NCI-H2171 (cell line): ENCODE data around the gene MRC1.

Source experiments
- DNase-seq: peaks from one replicate; lab custom pipeline; 2025; lab: John Stamatoyannopoulos, UW

The MRC1 gene

DNA sequence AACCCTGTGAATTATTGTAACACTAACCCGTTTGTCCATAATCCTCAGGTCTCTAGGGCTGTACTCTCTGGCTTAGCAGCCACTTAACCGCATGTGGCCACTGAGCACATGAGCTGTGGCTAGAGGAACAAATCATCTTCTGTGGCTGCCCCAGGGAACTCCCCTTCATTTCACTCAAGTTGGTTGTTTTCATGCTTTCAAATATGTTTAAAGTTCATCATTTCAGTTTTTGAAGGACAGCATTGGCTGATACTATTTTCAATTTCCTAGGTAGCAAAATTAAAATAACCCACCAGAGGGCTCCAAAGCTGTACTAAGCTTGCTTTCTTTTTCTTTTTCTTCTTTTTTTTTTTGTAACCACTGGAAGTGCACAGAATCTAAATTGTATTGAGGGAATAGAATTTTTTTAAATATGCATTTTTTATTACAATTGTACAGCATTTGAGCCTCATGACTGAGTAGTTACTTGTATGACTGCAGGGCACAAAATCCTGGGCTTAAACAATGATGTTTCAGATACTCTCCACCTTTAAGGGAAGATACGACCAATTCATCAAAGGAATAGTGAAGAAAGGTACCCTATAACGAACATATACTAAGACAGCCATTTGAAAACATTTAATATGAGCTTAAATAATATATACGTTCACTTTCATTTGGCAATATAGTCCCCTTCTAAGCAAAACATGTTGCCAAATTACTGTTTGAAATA lies 38.6 kb downstream of the MRC1 start:
- DNase-seq, result no peak

DNA sequence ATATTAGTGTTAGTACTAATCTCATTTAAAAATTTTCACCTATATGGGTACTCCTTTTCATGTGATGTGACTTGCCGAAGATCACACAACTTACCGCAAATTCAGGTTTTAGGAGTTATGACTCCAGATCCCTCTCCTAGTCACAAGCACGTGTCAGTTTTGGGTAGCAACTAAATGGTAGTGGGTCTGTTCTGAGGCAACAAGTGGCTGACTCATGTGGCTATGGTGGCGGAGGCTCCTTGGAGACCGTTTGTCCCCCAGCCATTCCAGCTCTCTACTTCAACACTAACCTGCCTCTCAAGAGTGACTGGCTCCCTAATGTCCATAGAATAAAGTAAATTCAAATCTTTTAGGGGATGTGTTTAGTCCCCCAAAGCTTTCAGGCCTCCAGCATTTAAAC lies 39.5 kb downstream of the MRC1 start:
- DNase-seq, result no peak

DNA sequence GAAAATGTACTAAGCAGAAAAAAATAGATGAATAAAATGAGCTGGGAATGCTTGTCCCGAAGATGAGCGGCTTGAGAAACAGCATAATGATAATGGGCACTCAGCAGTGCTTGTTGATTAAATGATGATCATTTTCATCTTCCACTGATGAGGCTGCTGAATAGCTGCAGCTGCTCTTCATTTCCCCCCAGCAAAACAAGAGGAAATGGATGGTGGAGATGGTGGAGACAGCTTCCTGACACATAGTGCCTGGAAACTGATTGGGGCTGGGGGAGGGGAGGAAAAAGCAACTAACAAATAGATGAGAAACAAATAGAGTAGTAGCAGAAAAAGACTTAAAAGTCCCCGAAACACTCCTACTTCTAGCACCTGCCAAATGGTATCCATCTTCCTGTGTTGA lies 41.4 kb downstream of the MRC1 start:
- DNase-seq, result no peak

DNA sequence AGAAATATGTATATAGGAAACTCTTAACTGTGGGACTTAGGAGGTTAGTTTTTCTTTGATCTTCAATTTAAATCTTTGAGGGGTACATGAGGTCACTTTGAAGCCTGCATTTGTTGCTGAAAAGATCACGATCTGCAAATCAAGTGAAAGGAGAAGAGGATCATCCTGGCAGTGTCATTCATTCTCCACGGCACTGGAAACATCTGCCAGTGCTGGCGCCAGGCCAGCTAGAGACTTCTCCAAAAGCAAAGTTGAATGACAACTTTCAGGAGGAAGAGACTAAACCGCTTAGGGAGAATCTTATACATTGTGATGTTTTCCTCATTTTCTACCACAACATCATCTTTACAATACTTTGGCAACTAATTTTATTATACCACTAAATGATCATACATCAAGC lies 42.5 kb downstream of the MRC1 start:
- no peak for DNase-seq

DNA sequence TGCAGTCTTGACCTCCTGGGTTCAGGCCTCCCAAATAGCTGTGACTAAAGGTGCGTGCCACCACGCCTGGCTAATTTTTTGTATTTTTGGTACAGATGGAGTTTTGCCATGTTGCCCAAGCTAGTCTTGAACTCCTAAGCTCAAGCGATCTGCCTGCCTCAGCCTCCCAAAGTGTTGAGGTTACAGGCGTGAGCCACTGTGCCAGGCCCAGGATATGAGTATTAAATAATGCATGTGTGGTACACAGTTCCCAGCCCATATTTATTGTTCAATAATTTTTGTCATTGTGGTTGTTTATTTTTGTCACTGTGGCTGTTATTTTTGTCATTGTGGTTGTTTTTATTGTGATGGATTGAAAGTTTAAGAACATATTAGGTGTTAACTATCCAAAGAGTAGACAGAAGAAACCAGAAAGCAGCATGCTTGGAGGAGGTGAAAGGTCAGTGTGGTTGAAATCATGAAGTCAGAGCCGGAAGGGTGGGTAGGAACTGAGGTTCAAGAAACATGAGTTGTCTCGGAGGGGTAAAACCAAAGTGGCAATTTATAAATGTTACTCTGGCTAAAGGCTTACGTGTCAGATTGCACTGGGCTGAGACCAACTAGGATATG lies 45.0 kb downstream of the MRC1 start:
- no peak for DNase-seq

DNA sequence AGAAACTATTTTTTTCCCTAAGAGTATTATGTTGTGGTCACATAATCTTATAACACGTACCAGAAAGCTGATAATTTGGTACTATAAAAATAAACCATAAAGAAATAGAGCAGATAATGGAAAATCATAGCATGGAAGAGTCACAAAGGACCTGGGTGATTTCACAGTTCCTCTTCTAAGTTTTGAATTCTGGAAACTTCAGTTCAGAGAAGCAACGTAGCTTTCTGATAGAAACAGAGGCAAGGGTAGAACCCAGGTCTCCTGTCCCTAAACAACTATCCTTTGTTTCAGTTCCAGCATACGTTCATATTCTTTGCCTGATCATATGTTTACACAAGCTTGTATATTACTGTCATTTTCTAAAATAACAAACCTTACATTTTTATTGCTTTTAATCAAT lies 47.9 kb downstream of the MRC1 start:
- DNase-seq, result no peak

DNA sequence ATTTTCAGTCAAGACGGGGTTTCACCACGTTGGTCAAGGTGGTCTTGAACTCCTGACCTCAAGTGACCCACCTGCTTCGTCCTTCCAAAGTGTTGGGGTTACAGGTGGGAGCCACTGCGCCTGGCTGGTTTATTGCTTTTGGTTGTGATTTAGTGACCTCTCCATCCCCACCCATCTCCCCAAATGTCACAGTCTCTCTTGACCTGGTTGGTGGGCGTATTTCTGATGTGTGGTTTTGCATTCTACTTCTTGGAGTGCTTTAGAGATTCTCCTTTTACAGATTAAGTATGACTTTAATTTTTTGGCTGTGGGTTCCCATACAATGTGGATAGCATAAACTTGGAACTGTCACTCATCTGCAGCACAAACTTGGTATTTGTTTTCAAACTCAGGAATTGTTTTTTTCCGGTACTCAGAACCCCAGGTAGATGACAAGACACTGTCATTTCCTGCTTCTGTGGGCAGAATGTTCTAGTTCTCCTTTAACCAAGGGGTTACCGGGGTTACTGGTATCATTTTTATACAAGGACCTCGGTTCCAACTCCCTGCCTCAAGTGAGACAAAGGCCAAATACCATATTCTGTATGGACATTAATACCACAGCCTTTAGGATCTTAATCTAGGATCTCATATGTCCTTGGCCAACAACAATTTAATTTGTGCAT lies 50.5 kb downstream of the MRC1 start:
- DNase-seq, result no peak

DNA sequence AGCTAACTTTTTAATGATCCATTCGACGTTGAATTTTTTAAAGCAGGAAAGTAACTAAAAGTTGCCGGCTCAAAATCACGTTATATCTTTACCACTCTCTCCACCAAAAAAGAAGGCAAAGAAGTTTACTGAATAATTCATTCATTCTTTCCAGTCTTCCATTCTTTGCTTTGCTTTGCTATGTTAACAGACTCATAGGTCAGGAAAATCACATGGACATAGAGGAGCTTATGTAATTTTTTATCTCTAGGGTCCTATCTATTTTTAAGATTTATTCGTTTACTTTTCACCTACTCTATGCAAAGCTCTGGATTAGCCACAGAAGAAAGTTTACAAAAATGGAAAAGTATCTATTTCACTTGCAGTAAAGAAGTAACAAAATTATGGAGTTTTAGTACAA lies 52.6 kb downstream of the MRC1 start:
- DNase-seq, result no peak

DNA sequence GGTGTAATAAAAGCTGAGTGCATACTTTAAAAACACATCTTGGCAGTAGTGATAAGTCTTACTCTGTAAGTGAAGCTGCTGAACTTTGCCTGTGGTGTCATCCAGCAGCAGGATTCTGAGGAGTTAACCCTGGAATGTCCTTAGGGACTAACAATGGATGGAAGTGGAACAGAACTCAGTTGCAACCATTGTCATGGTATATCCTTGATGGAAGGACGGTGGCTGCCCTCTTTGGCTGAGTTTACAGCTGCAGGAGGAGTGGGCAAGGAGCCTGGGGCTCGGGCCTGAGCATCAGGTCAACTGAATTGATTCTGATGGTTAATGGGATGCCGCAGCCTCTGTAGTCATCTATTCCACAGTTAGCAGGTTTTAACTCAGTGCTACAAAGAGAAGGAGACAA lies 56.2 kb downstream of the MRC1 start:
- no peak for DNase-seq

DNA sequence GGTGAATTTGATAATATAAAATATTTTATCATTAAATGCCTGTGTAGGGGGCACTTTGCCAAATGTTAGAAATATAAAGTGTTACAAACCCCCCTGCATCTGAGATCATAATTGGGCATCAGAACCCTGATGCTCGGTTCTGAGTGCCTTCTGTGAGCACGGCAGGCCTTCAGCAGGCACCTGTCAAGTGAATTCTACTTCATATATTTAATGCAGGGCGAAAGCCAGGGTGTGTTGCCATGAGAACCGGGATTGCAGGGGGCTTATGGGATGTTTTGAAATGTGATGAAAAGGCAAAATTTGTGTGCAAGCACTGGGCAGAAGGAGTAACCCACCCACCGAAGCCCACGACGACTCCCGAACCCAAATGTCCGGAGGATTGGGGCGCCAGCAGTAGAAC lies 57.2 kb downstream of the MRC1 start:
- DNase-seq, result no peak

DNA sequence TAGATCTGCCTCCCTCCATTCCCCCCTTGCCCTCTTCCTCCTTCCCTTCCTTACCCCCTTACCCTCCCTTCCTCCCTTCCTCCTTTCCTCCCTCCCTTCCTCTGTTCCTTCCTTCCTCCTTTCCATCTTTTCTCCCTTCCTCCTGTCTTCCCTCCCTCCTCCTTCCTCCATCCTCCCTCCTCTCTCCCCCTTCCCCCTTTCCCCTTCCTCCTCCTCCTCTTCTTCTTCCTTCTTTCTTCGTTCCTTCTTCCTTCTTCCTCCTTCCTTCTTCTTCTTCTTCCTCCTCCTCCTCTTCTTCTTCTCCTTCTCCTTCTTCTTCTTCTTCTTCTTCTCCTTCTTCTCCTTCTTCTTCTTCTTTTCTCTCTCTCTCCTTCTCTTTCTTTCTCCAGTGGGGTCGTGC lies 57.9 kb downstream of the MRC1 start:
- DNase-seq, result no peak

DNA sequence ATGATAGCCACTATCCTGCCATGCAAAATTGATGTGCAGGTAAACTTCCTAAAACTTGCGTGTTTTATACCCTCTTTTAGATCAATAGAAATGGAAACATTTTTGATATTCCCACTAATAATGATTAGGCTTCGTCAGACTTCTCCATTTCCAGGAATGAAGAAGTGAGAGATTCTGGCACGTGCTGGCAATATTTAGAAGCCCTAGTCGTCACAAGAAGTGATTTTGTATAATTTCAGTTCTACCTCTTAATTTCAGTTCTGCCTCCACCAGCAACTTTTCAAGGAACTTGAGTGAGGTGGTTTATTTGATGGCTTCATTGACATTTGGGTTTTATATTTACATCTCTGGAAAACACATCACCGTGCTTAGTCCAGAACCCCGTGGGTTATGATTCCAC lies 61.9 kb downstream of the MRC1 start:
- no peak for DNase-seq

DNA sequence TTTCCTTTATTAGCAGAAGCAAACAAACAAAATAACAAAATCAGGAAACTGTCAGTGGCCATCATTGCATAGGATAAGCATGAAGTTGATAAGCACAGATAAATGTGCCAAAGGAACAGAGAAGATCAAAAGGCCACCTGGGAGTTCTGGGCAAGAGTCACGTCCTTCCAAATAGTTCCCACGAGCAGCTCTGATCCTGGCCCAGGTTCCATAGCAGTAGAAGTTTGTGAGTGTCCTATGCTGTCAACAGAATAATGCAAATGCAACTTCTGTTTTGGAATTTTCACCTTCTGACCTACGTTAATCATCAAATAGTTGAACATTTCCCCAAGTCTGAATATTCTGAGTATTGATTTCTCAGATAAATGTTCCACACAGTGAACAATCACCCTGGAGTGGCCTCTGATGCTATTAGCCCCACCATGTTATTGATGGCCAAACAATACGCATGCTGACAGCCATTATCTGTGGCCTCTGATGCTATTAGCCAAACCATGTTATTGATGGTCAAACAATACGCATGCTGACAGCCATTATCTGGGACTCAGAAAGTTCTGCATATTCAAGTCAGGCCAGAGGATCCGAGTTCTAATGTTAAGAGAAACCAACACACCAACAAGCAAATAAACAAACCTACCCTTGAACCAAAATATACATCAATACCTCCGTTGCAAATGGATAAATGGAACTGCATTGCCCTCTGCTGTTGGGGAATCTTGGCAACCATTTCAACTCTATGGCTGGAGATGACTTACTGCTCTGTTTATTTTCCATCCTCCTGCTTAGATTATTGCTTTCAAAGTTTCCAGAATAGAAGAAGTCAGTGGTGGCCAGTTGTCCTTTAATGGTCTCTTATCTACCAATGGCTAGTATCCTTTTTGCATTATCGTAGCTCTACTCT lies 63.3 kb downstream of the MRC1 start:
- no peak for DNase-seq

DNA sequence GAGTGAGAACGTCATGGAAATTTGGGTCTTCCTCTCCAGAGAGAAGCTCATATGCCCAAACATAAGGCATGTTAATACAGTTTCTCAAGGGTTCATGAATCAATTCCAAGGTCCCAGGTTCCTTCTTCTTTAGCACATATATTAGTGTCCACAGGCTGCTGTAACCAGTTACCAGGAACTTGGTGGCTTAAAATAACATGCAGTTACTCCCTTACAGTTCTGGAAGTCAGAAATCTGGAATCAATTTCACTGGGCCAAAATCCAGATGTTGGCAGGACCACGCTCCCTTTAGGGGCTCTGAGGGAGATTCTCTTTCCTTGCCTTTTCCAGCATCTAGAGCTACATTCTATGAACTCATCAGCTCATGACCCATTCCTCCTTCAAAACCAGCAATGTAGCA lies 64.8 kb downstream of the MRC1 start:
- DNase-seq, result no peak

DNA sequence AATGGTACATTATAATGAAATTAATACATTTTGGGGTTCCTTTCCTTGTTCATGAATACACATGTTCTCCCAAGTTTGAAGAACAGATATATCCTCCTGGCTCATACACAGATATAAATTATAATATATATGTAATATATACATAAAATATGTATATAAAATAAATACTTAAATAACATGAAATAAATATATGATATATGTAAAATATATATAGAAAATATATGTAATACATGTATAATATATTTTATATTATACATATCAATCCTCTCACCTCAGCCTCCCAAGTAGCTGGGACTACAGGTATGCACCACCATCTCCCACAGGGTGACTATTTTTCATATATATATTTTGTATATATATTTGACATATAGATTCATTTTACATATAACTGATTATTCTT lies 68.0 kb downstream of the MRC1 start:
- no peak for DNase-seq

DNA sequence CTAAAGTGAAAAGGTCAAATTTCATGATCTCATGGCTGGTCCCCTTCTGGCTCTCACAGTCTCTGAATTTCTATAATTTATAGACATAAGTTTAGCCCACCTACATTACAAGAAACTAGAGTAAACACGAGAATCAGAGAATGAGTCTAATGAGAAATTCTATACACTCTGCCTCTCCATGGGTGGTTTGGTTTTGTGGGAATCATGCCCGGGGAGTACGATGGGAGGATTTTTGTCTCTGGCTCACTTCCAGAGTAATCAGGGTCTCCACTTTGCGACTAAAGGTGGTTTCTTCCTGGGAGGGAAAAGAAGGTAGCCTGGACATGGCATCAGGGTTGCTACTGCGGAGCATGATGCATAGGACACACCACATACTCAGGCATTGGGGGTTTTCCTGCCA lies 69.7 kb downstream of the MRC1 start:
- DNase-seq, result no peak

DNA sequence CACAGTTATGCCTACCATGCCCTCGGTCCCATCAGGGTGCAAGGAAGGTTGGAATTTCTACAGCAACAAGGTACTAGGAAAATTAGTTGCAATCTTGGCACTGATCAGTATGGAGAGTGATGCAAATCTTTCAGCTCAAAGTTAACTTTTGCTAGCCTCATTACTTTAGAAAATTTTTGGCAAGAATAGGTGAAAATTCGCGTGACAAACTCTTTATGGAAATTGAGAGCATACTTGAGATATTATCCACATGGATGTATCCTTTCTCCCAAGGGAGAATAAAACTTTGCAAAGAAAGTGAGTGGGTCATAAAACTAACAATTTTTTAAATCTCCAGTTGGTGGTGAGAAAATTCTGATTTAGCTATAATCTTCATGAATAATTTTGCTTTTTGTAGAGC lies 71.5 kb downstream of the MRC1 start:
- DNase-seq, result no peak

DNA sequence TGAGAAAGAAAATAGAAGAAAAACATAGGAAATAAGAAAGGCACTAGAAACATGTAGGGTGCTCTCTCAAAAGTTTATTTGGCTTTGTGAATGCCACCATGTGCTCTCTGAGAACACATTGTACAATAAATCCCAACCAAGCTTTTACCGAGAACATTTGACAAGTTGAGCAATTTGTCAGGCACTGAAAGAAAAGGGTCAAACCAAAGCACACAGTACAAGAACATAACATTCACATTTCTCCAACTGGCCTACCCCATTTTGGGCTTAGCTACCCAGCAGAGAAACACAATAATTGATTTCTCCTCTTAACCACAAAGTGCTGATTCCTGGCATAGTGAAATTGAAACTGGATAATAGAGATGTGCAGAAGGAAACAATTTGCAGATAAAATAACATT lies 73.4 kb downstream of the MRC1 start:
- no peak for DNase-seq

DNA sequence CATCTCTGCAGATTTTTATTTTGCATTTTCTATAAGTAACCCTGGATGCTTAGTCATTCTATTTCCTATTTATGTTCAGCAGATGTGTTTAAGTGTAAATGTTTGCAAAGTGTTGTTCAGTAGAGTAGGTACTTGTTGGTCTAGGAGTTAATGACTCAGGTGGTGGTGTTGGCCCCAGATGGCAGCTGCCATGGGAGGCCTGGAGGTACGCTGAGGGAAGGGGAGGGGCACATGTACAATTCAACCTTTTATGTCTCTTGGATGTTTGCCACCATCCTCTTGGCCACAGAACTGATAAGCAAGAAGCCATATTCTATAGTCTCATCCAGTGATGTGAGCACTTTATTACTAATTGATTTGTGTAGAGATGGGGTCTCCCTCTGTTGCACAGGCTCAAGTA lies 74.5 kb downstream of the MRC1 start:
- no peak for DNase-seq

DNA sequence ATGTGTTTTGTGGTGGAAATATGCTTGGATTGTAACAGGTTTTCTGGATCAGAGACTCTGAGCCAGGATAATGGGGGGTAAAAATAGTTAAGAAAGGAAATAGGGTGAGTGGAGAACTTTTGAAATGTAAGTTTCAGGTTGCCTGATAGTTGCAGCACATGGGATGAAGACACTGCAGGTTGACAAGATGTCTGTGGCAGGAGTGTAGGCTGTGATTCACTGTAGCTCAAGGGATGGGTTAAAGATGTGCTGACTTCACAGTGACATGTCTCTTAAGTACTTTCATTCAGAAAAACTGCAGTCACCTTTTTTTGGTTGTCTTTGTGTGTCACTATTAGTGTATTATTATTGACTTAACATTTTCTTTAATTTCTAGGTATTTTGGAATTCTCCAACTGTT lies 79.0 kb downstream of the MRC1 start:
- DNase-seq, result no peak

DNA sequence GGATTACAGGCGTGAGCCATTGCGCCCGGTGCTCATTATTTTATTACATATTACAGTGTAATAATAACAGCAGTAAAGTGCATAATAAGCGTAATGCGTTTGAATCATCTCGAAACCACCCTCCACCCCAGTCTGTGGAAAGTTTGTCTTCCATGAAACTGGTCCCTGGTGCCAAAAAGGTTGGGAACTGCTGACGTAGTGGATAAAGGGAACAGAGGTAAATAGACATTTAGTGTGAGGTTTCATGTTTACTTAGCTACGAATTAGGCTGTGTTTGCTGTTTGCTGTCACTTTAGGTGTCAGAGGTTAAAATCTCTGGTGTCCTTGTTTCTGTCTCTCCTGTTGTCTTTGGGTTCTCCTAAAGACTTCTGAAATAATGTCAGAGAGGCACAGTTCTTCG lies 82.3 kb downstream of the MRC1 start:
- no peak for DNase-seq

DNA sequence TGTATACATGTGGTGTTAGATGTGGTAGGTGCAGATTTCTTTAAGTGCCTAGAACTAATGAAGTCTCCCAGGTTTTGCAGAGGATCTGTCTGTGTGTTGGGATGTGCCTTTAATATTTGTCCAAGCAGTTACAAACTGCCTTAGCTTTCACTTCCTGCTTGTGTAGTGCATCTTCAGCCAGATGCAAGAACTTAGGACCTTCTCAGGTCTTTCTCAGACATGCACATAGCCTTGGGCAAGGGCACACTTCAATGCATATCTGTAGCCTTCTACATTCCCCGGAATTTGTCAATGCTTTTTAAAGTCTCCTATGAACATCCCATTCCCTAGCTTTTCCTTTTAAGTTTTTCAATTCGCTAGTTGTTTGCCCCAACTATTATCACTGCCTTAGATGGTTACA lies 95.4 kb downstream of the MRC1 start:
- no peak for DNase-seq

DNA sequence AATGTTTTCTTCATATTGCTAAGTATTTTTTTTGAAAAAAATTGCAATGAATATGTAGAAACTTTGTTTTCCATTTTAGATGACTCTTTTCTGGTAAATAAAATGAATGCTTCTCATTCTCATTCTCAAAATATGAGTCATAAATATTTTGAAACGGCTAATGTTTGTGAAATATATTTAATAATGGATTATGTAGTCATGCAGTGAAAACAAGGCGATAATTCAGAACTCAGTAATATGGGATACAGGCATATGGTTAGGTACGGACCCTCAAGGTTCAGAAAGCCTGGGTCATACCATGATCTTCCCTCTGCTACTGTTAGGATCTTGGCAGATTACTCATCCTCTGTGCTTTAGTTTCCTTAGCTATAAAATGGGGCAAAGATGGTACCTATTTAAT lies 96.3 kb downstream of the MRC1 start:
- no peak for DNase-seq
